Dermis microvascular lymphatic vessel endothelial cell (primary cell): ENCODE results near the gene CLASP1. TPM values are rescaled to one million over a fixed set of nuclear protein-coding genes. Genes with fewer than 3 reads are reported as not detected.
A peak's percentile ranks its signal among the peaks of the same experiment; 100 is the strongest.

Experiments used
- DNase-seq, 2 donors: peaks; one replicate each; pipeline versions ENCODE4 v3.0.0 to v3.0.0-alpha.2; 2010; ENCODE audit warnings: low read depth in 2 of 2
- total RNA-seq: library from RNA; depleted of rRNA; stranded (reverse); fragments of >200 nt; gene quantifications from 2 replicates; pipeline ENCODE4 v1.2.1, GENCODE V29; 2014

The CLASP1 gene
- total RNA-seq, 1 donor from 2014 or later = 28.4 TPM

DNA sequence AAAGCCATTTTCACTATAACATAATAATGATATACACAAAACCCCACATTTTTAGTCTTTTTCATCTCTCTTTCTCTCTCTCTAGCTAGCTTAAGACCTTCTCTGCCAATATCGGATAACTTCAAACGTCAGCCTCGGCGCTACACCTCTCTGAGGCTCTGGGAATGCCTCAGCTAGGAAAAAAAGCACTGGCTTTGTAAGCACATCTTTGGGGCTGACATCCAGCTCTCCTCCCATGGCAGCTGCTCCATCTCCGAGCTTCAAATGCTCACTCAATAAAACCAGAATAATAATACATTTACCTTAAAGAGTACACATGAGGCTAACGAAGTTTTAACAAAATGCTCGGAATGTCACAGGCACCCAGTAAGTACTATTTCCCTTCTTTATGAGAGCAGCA is 107.8 kb downstream of the CLASP1 start:
- no peak for DNase-seq

- no peak for DNase-seq
Measured at GRCh38 chr2:121539750-121540469, 109.4 kb downstream of the CLASP1 start.

- no peak for DNase-seq
Measured at GRCh38 chr2:121536850-121537557, 112.3 kb downstream of the CLASP1 start.

- no peak for DNase-seq
Measured at GRCh38 chr2:121536347-121536746, 112.9 kb downstream of the CLASP1 start.

- DNase-seq = no peak
Measured at GRCh38 chr2:121534007-121534406, 115.3 kb downstream of the CLASP1 start.

- no peak for DNase-seq
Measured at GRCh38 chr2:121532894-121533293, 116.4 kb downstream of the CLASP1 start.

DNA sequence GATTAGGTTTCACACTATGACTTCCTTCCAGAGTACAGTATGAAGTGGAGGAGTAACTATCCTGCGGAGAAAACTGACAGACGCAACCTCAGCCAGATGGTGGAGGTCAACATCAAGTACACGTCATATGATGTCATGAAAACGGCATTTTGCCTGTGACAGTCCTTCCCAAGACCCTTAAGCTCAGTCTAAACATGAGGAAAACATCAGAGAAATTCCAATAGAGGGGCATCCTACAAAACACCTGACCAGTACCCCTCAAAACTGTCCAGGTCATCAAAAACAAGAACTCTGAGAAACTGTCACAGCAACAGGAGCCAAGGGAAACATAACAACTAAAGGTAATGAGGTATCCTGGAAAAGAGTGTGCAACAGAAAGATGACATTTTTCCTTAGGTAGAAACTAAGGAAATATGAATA is 116.9 kb downstream of the CLASP1 start:
- peak in 1 of 2 donors; percentile 47 for DNase-seq

GRCh38 chr2:121530212-121530705 is 119.0 kb downstream of the CLASP1 start:
- peak; percentile 48 to 82 for DNase-seq

GRCh38 chr2:121529439-121530211 is 119.6 kb downstream of the CLASP1 start:
- DNase-seq = peak; percentile 11 to 61

DNA sequence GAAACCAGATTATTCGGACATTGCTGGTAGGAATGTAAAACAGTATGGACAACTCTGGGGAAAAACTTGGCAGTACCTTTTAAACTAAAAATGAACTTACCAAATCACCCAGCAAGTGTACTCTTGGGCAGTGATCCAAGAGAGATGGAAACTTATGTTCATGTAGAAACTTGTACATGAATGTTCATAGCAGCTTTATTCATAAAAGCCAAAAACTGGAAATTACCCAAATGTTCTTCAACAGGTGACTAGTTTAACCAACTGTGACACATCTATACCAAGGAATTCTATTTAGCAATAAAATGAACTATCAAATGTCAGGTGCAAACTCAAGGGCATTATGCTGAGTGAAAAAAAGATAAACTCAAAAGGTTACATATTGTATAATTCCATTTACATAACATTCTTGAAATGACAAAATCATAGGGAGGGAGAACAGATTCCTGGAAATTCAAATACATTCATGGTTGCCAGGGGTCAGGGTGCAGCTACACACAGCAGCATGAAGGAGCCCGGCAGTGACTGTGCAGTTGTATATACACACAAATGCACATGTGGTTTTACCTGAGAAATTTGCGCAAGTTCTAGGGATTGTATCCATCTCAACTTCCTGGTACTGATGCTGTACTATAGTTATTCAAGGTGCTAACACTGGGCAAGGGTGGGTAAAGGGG is 122.1 kb downstream of the CLASP1 start:
- peak in 1 of 2 donors; percentile 30 for DNase-seq

- no peak for DNase-seq
Measured at GRCh38 chr2:121524685-121525425, 124.4 kb downstream of the CLASP1 start.

DNA sequence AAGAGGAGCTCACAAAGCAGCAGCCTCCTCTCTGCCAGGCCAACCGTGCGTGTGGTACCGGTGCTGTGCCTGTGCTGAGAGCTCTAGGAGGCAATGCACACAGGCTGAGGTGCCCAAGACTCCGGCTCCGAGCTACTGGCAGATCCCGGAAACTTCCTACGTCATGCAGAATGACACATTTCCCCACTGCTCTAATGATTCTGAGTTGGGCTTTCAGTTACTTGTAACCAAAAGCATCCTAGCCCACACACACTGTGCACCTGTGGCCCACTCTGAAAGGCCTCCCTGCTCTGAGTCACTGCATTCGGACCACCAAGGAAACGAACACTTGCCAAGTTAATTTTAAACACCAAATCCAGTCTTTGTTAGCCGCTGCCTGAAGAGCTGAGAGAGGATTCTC is 127.9 kb downstream of the CLASP1 start:
- DNase-seq = no peak

DNA sequence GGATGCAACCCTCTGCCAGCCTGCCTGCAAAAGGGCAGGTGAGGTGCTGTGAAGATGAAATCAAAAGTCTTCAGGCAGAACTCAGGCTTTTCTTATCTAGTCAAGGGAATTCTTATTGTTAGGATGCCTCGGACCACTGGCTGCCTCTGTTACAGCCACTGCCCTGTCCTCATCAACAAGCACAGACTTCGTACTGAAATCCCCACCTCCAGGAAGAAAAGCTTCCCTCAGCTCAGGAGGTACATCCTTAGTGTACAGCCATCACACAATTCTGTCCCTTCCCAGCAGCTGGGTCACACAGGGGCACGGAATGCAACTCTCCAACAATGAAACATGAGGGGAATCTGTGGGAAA is 128.6 kb downstream of the CLASP1 start:
- no peak for DNase-seq

DNA sequence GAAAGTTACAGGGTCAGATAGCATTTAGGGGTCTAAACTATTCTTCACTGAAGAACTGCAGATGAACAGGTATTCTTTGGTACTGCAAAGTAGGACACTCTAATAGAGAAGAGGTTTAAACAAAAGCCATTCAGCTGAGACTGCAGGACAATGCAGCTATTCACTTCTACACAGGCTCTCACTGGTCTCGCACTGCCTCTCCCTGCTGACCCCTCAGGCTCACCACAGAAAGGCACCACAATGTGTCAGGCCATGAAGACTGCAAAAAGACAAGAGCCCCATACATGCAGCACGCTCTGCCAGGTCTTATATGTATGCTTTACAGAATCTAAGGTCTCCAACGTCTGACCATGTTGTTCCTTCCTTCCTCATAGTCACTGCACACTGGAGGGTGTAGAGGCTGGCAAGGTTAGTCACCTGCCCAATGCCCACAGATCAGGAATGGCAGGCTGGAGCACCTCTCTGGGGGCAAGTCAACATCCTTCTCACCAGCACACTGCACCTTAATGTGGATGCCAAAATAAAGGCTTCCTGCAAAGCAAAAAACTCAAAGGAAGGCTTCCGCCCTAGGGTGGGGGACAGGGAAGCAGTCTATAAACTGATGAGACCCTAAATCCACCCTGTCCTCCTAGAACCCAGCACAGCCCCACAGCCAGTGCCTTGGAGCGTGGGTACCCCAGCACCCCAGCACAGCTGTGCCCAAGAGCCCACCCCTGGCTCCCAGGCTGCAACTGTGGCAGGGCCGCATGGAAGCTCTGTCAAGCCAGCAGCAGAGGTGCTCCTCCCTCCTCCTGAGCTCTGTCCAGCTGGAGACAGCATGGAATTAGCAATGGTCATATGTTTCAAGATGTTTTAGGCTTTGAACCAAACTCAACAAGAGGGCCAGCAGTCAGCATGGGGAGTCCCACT is 129.3 kb downstream of the CLASP1 start:
- DNase-seq = no peak

DNA sequence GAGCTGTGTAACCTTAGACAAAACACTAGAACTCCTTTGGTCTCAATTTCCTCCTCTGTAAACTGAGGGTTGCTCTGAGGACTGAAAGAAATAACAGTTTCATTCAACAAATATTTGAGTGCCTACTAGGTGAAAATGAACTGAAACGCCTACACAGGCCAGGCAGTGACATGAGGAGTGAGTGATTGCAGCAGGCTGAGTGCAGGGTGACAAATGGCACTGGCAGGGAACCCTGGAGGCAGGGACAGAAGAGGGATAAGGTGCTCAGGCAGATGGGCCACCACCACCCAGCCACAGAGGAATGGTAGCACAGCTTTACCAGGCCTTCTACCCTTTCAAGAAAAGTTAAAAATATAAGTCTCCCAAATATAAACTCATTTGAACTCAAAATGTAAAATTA is 130.1 kb downstream of the CLASP1 start:
- DNase-seq = no peak

- no peak for DNase-seq
Measured at GRCh38 chr2:121513597-121514333, 135.5 kb downstream of the CLASP1 start.

DNA sequence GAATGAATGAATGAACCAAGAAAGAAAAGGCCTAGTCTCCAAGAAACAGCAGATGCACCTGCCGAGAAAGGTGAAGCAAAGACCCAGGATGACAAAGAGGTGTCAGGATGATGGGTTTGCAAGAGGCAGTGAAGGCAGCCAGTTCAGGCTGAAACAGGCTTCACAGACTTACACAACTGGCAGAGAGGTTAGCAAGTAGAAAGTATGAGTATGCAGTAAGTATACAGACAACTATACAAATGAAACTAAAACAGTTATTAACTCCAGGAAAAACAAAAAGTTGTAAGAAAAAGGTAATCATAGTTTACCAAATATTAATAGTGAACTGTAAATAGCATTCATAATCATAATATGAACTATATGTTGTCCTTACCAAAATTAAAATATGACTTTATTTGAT is 138.4 kb downstream of the CLASP1 start:
- DNase-seq = no peak

DNA sequence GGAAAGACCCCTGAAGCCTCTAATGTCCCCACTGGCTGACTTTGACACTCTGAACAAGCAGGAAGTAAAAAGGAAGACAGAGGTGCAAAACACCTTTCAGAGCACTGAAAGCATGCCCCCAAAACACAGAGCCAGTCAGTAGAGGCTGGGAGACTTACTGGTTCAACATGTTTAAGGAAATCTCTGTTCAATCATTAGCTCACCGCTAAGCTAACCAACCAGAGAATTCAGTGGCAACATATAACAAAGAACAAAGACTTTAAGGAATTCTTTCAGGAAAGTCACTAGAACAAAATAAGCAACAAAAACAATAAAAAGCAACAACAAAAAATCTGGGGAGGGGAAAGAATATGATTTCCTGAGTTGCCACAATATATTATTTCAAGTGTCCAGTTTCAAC is 142.6 kb downstream of the CLASP1 start:
- no peak for DNase-seq

DNA sequence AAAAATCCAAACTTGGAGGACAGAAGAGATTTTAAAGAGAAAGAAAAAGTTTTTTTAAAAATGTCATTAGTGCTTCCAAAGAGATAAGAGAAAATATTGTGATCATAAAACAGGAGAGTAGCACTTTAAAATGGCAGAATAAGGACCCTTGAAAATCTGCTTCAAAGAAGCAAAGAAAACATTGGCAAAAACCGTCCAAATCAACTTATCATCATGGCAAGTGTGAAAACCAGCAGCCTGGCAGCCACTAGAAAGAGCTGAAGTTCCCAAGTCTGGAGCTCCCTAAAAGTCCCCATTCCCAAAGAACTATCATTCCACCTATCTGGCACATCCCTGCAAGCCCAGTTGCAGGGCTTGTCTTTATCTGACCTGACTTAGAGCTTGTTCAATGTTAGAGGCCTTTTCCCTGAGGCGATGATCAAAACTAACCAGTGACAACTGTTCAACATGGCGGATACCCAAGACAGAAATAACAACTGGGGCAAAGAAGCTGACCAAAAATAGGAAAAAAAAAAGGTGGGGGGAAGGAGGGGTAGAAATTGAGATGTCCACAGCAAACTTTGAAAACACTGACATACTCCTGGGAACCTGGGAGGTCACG is 143.2 kb downstream of the CLASP1 start:
- DNase-seq = no peak
